ENCODE results near the gene MUC5AC. TPM values are rescaled to one million over a fixed set of nuclear protein-coding genes. Genes with fewer than 3 reads are reported as not detected.

MUC5AC gene
- total RNA-seq, 1 experiment from 2014 or later: under 0.01 TPM

- ATAC-seq (no peak), DNase-seq (ENCODE audit: low read depth, low spot score) (no peak)
- Histone ChIP-seq H3K36me3 (ENCODE audit: control insufficient read depth in 1 of 2, insufficient read depth in 2 of 2, low read length in 2 of 2) (no peaks in the 10 kb centered on the region), H3K9me2 (ENCODE audit: insufficient read depth) (no peaks in the 10 kb centered on the region), H2AFZ (ENCODE audit: low read depth, low read length, poor library complexity, severe bottlenecking) (no peak overlapping the region), H3K9me3 (ENCODE audit: control insufficient read depth in 1 of 2, insufficient read depth in 1 of 2, low read depth in 1 of 2, low read length in 2 of 2) (no peaks in the 10 kb centered on the region), H3K27me3 (ENCODE audit: insufficient read depth, low read length) (no peaks in the 10 kb centered on the region), H3K4me3 (replicated peaks in 1 of 2; ENCODE audit: low read depth in 1 of 2, low read length in 2 of 2) (no peak overlapping the region), H3K4me2 (ENCODE audit: low read length) (no peak overlapping the region), H3K79me2 (ENCODE audit: insufficient read depth, low read length) (no peaks in the 10 kb centered on the region), H4K20me1 (ENCODE audit: insufficient read depth) (no peaks in the 10 kb centered on the region), H3K9ac (ENCODE audit: low read length) (no peak overlapping the region), H3K27ac (ENCODE audit: low read depth, low read length) (no peak overlapping the region), H3K4me1 (ENCODE audit: control insufficient read depth in 1 of 2, insufficient read depth in 2 of 2, low read length in 2 of 2) (no peaks in the 10 kb centered on the region)
- TF ChIP-seq POLR2A (IDR thresholded peaks at IDR 0.05; ENCODE audit: borderline replicate concordance, extremely low read depth, insufficient read depth, insufficient read length) (no peak), EGR1 (IDR thresholded peaks at IDR 0.05; ENCODE audit: low read depth) (no peak), JUND (IDR thresholded peaks at IDR 0.05) (no peak), EZH2phosphoT487 (IDR thresholded peaks at IDR 0.05; ENCODE audit: borderline replicate concordance) (no peak), CBX3 (IDR thresholded peaks at IDR 0.05; ENCODE audit: low read depth) (no peak), SIN3A (IDR thresholded peaks at IDR 0.05; ENCODE audit: low read depth) (no peak), ELF1 (IDR thresholded peaks at IDR 0.05; ENCODE audit: borderline replicate concordance, low read depth) (no peak), CEBPB (IDR thresholded peaks at IDR 0.05; ENCODE audit: low read depth) (no peak), RAD21 (IDR thresholded peaks at IDR 0.05; ENCODE audit: low read depth) (no peak), TCF7L2 (IDR thresholded peaks at IDR 0.05; ENCODE audit: borderline replicate concordance, extremely low read depth, insufficient read depth, insufficient read length) (no peak)
- ChIA-PET RAD21 (ENCODE audit: low non-redundant PET in 1 of 2, low total read pairs in 2 of 2, uncharacterized antibody in 2 of 2, unreplicated experiment in 2 of 2) (no interaction called here), CTCF (no interaction called here), POLR2A (no interaction called here)
- BruUV-seq (replicated peaks): no TSS peak
- intact Hi-C loops (cut with micrococcal nuclease): no loop called here
Measured at GRCh38 chr11:1194977-1195681, 37.4 kb downstream of the MUC5AC start.

- no peaks in the 10 kb centered on the region for H4K20me1 ChIP-seq (ENCODE audit: insufficient read depth)
Measured at GRCh38 chr11:1195682-1196515, 38.1 kb downstream of the MUC5AC start.

More at GRCh38 chr11:1195682-1196515, 38.1 kb downstream of the MUC5AC start:
- ChIA-PET CTCF (no interaction called here), POLR2A (no interaction called here), RAD21 (ENCODE audit: low non-redundant PET in 1 of 2, low total read pairs in 2 of 2, uncharacterized antibody in 2 of 2, unreplicated experiment in 2 of 2) (no interaction called here)
- ATAC-seq: no peak
- Histone ChIP-seq H3K27ac (ENCODE audit: low read depth, low read length) (no peak overlapping the region), H2AFZ (ENCODE audit: low read depth, low read length, poor library complexity, severe bottlenecking) (no peak overlapping the region), H3K27me3 (ENCODE audit: insufficient read depth, low read length) (no peaks in the 10 kb centered on the region), H3K4me2 (ENCODE audit: low read length) (no peak overlapping the region), H3K36me3 (ENCODE audit: control insufficient read depth in 1 of 2, insufficient read depth in 2 of 2, low read length in 2 of 2) (no peaks in the 10 kb centered on the region), H3K9me2 (ENCODE audit: insufficient read depth) (no peaks in the 10 kb centered on the region), H3K9me3 (ENCODE audit: control insufficient read depth in 1 of 2, insufficient read depth in 1 of 2, low read depth in 1 of 2, low read length in 2 of 2) (no peaks in the 10 kb centered on the region), H3K79me2 (ENCODE audit: insufficient read depth, low read length) (no peaks in the 10 kb centered on the region), H3K9ac (ENCODE audit: low read length) (no peak overlapping the region), H3K4me1 (ENCODE audit: control insufficient read depth in 1 of 2, insufficient read depth in 2 of 2, low read length in 2 of 2) (no peaks in the 10 kb centered on the region), H3K4me3 (replicated peaks in 1 of 2; ENCODE audit: low read depth in 1 of 2, low read length in 2 of 2) (no peak overlapping the region)
- intact Hi-C loops (cut with micrococcal nuclease): no loop called here
- no peak for TF ChIP-seq ATF3 (IDR thresholded peaks at IDR 0.05)
- no peak for TF ChIP-seq POLR2A (IDR thresholded peaks at IDR 0.05; ENCODE audit: borderline replicate concordance, extremely low read depth, insufficient read depth, insufficient read length)
- DNase-seq (ENCODE audit: low read depth, low spot score): no peak
- BruUV-seq (replicated peaks): no TSS peak
